Measurements from ENCODE around the gene PKP2. TPM values are rescaled to one million over a fixed set of nuclear protein-coding genes. Genes with fewer than 3 reads are reported as not detected.

The PKP2 gene
- total and polyA plus RNA-seq, 2 of the 8 experiments (the other 6 are each of a cell fraction or from before 2014, with no cell fraction given) = 9.6 to 44.8 TPM

DNA sequence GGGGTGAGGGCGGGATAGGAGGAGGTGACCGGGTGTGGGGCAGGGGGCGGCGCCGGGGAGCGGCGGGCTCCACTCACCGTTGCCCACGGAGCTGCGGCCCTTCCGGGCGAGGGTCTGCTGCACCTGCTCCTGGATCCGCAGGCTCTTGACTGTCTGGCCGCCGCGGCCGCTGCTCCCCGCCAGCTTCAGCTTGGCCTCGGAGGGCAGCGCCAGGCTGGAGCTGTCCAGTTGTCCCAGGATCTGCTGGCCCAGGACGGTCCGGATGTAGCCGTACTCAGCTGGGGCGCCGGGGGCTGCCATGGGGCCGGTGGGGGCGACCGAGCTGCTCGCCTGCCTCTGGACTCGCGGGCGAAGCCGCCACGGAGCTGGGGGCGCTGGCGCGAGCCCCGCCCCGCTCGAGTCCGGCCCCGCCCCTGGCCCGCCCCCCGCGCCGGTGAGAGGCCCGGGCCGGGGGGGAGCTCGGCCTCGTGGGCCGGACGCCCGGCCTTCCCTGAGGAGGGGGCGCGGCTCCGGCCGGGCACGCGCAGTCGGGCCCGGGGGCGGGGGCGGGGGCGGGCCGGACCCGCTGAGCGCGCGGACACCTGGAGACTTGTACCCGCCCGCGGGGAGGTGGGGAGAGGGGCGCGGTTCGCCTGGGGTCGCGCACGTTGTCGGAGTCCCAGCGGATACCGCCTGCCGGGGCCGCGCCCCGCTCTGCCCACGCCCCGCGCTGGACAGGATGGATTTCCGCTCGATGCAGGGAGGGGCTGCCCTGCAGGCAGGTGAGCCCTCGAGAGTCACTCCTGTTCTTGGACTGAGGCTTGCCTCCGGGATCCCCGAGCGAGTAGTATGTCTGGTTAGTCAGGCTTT is at the start of gene PKP2 (continued):
- TF ChIP-seq, protein P1, sequence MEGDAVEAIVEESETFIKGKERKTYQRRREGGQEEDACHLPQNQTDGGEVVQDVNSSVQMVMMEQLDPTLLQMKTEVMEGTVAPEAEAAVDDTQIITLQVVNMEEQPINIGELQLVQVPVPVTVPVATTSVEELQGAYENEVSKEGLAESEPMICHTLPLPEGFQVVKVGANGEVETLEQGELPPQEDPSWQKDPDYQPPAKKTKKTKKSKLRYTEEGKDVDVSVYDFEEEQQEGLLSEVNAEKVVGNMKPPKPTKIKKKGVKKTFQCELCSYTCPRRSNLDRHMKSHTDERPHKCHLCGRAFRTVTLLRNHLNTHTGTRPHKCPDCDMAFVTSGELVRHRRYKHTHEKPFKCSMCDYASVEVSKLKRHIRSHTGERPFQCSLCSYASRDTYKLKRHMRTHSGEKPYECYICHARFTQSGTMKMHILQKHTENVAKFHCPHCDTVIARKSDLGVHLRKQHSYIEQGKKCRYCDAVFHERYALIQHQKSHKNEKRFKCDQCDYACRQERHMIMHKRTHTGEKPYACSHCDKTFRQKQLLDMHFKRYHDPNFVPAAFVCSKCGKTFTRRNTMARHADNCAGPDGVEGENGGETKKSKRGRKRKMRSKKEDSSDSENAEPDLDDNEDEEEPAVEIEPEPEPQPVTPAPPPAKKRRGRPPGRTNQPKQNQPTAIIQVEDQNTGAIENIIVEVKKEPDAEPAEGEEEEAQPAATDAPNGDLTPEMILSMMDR (IDR thresholded peaks at IDR 0.05; ENCODE audit: control extremely low read depth in 1 of 3, insufficient read depth in 1 of 3, low read depth in 1 of 3, low read length in 3 of 3) = no peak
- TF ChIP-seq TAF1 (IDR thresholded peaks at IDR 0.05; ENCODE audit: low read depth, low read length) (peak; percentile 49; the same call in 1 of the 2 replicates), RBBP5 (IDR thresholded peaks at IDR 0.05; ENCODE audit: borderline replicate concordance, low read depth, low read length) (peak; percentile 38; the same call in 1 of the 2 replicates), ZNF274 (IDR thresholded peaks at IDR 0.05; ENCODE audit: borderline replicate concordance, extremely low read depth, low read length) (no peak), JUN (IDR thresholded peaks at IDR 0.05; ENCODE audit: low read depth, low read length) (no peak), CREB1 (IDR thresholded peaks at IDR 0.05) (no peak), KDM1A (IDR thresholded peaks at IDR 0.05; ENCODE audit: borderline replicate concordance, low read length) (no peak), KDM5A (IDR thresholded peaks at IDR 0.05; ENCODE audit: low read length) (no peak), TCF12 (IDR thresholded peaks at IDR 0.05; ENCODE audit: low read depth, low read length) (no peak), FOSL1 (IDR thresholded peaks at IDR 0.05; ENCODE audit: insufficient read depth, low read depth, low read length) (no peak), BACH1 (IDR thresholded peaks at IDR 0.05; ENCODE audit: low read length) (no peak), TEAD4 (IDR thresholded peaks at IDR 0.05; ENCODE audit: low read depth, low read length) (no peak), SIN3A (conservative IDR thresholded peaks at IDR 0.05 in 1 of 2, IDR thresholded peaks at IDR 0.05 in 1 of 2; ENCODE audit: low read depth in 1 of 2, low read length in 2 of 2) (peak in 1 of 2 experiments; percentile 72; a peak in 2 of 4 replicates), E2F6 (IDR thresholded peaks at IDR 0.05) (peak; percentile 35; the same call in 1 of the 2 replicates), GABPA (IDR thresholded peaks at IDR 0.05; ENCODE audit: borderline replicate concordance, insufficient read depth, low read length) (no peak), RAD21 (IDR thresholded peaks at IDR 0.05 in 1 of 2, conservative IDR thresholded peaks at IDR 0.05 in 1 of 2; ENCODE audit: low read depth in 2 of 2, low read length in 2 of 2) (no peak; a peak in 1 of 4 replicates), KDM4A (IDR thresholded peaks at IDR 0.05; ENCODE audit: low read depth, low read length, severe bottlenecking) (peak; percentile 43)
- TF ChIP-seq, protein P2, sequence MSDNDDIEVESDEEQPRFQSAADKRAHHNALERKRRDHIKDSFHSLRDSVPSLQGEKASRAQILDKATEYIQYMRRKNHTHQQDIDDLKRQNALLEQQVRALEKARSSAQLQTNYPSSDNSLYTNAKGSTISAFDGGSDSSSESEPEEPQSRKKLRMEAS (IDR thresholded peaks at IDR 0.05) = peak; percentile 60
- TF ChIP-seq, protein P3, sequence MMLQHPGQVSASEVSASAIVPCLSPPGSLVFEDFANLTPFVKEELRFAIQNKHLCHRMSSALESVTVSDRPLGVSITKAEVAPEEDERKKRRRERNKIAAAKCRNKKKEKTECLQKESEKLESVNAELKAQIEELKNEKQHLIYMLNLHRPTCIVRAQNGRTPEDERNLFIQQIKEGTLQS (IDR thresholded peaks at IDR 0.05; ENCODE audit: insufficient read depth, low read depth, low read length) = no peak
